Kidney (tissue), 14 donors: Measurements from ENCODE around the gene GPC6. TPM values are rescaled to one million over a fixed set of nuclear protein-coding genes. Genes with fewer than 3 reads are reported as not detected.

Source experiments
- DNase-seq, 5 donors: peaks; one replicate each; pipeline ENCODE4 v3.0.0-alpha.2; 2013 to 2020
- FAIRE-seq: peaks from 2 replicates; lab custom pipeline; 2012; peaks lifted over from hg19 to GRCh38; lab: Jason Lieb, UNC
- H3K27ac ChIP-seq, 2 donors: one replicate each; pipeline ENCODE4 v1.7.0; 2013; ENCODE audit warnings: low read depth in 2 of 2, low read length in 2 of 2, inconsistent platforms in 1 of 2
- H3K27me3 ChIP-seq: one replicate; pipeline ENCODE4 v1.7.1; 2013; ENCODE audit warnings: low read length, inconsistent platforms; ENCODE audit not compliant: control insufficient read depth, insufficient read depth
- H3K36me3 ChIP-seq, 3 donors: one replicate each; pipeline versions ENCODE4 v1.7.0 to v1.7.1; 2013; ENCODE audit warnings: low read length in 3 of 3, control low read depth in 1 of 3, inconsistent platforms in 1 of 3; ENCODE audit not compliant: insufficient read depth in 3 of 3, control insufficient read depth in 2 of 3
- H3K4me1 ChIP-seq, 3 donors: one replicate each; pipeline versions ENCODE4 v1.7.0 to v1.7.1; 2013; ENCODE audit warnings: low read length in 3 of 3, inconsistent platforms in 1 of 3, low read depth in 1 of 3; ENCODE audit not compliant: control insufficient read depth in 2 of 3, insufficient read depth in 2 of 3
- H3K4me3 ChIP-seq, 3 donors: one replicate each; pipeline versions ENCODE4 v1.7.0 to v1.8.1; 2013; ENCODE audit warnings: low read length in 3 of 3, control low read depth in 1 of 3, inconsistent platforms in 1 of 3
- H3K9ac ChIP-seq, 3 donors: one replicate each; pipeline versions ENCODE4 v1.7.0 to v1.7.1; 2013; ENCODE audit warnings: low read length in 3 of 3, control low read depth in 1 of 3, inconsistent platforms in 1 of 3
- H3K9me3 ChIP-seq, 3 donors: one replicate each; pipeline versions ENCODE4 v1.7.0 to v1.7.1; 2013; ENCODE audit warnings: low read length in 3 of 3, control low read depth in 1 of 3, inconsistent platforms in 1 of 3; ENCODE audit not compliant: control insufficient read depth in 2 of 3, insufficient read depth in 1 of 3
- intact Hi-C: fragments of 100-400 bp; cut with DNase I; formaldehyde crosslinking; loops from one replicate; pipeline ENCODE4 v1.11.1; 2022
- polyA plus RNA-seq: library from polyadenylated mRNA; stranded (reverse); fragments of 350-450 nt; fragmentation: Illumina TruSeq; extraction: RNeasy Lipid Tissue Mini Kit (QIAGEN cat#74804); gene quantifications from one replicate; pipeline ENCODE4 v1.2.3, GENCODE V29; 2014; ENCODE audit warnings: low read depth, low replicate concordance; ENCODE audit not compliant: insufficient read depth
- total RNA-seq: library from RNA; stranded (reverse); fragmentation: NEBNext Ultra II Directional; extraction: Animal tissue kit (Norgen Biotek cat#: 25700); gene quantifications from one replicate; pipeline ENCODE4 v1.2.1, GENCODE V29; 2021
- TF ChIP-seq, protein P1 (sequence below): IDR thresholded peaks from 3 replicates; pipeline ENCODE4 v1.5.1; 2012; ENCODE audit warnings: mild to moderate bottlenecking, moderate library complexity, borderline replicate concordance; ENCODE audit not compliant: insufficient read depth; ENCODE audit errors: extremely low read depth
- donor health status: control.
- donor health status: control.
- donor health status: control.
- donor health status: control.
- donor health status: control.
- donor health status: DM: yes; HTN: yes; CAD: no.
- donor health status: Normal renal cell carcinoma (clear cell type).

Gene GPC6
- total and polyA plus RNA-seq, 2 donors from 2014 or later: 6.2 to 15.5 TPM

DNA sequence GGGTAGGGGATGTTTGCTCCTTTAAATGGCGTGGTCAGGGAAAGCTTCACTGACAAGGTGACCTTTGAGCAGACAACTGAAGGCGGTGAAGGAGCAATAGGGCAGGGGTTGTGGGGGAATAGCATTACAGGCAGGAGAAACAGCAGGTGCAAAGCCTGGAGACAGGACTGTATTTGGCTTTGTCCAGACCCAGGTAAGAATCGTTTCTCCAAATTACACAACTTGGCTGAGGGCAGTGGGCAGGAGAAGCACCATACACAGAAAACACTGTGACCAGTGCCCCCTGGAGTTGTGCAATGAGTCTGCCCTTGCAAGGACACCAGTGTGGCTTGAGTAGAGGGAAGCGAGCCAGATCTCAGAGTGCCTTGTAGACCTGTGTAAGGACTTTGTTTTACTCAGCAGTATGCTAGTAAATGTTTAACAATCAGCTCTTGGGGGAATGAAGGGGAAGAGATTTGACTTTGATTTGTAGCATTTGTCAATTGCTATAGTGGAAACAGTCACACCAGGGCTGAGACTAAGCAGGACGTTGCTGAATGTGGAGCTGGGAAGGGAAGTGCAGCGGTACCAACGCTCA, 892.8 kb downstream of the GPC6 start:
- no peaks in the 10 kb centered on the region for H3K27me3 ChIP-seq
- TF ChIP-seq, protein P1, sequence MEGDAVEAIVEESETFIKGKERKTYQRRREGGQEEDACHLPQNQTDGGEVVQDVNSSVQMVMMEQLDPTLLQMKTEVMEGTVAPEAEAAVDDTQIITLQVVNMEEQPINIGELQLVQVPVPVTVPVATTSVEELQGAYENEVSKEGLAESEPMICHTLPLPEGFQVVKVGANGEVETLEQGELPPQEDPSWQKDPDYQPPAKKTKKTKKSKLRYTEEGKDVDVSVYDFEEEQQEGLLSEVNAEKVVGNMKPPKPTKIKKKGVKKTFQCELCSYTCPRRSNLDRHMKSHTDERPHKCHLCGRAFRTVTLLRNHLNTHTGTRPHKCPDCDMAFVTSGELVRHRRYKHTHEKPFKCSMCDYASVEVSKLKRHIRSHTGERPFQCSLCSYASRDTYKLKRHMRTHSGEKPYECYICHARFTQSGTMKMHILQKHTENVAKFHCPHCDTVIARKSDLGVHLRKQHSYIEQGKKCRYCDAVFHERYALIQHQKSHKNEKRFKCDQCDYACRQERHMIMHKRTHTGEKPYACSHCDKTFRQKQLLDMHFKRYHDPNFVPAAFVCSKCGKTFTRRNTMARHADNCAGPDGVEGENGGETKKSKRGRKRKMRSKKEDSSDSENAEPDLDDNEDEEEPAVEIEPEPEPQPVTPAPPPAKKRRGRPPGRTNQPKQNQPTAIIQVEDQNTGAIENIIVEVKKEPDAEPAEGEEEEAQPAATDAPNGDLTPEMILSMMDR: peak; percentile 29
- no peaks in the 10 kb centered on the region for H3K36me3 ChIP-seq
- H3K9me3 ChIP-seq: no peaks in the 10 kb centered on the region
- intact Hi-C loops: no loop called here
- peak overlapping the region in 1 of 3 donors; percentile 9 for H3K9ac ChIP-seq
- DNase-seq (peak in 4 of 5 donors; percentile 38 to 74 (median 64)), FAIRE-seq (peak; percentile 62)
- peak overlapping the region in 2 of 3 donors; percentile 47 to 55 for H3K4me3 ChIP-seq
- H3K4me1 ChIP-seq: peaks cover 3 to 9% (median 7%) of the 10 kb centered on the region in 3 donors
- peak overlapping the region; percentile 91 to 95 for H3K27ac ChIP-seq

DNA sequence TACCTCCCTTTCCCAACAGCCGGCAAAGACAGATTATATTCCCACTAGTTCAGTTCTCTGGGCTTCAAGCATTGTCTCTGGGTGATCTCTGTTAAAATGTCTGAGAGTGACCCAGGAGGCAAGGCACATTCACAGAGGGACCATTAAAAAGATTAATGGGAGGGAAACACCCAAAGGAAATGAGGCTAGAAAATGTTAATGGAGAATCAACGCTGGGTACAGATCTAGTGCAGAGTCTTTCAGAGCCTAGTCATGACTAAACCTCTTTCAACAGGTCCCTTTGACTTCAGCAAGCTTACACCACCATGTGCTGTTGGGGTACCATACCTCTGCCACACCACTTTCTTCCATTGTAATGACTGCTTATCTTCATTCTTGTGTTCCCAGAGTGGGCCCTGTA, 894.3 kb downstream of the GPC6 start:
- intact Hi-C loops: no loop called here
- Histone ChIP-seq H3K9ac (no peak overlapping the region), H3K27ac (peak overlapping the region in 1 of 2 donors; percentile 23), H3K4me1 (peaks cover 3 to 9% (median 7%) of the 10 kb centered on the region in 3 donors), H3K36me3 (no peaks in the 10 kb centered on the region), H3K4me3 (peak overlapping the region in 1 of 3 donors; percentile 36), H3K27me3 (no peaks in the 10 kb centered on the region), H3K9me3 (no peaks in the 10 kb centered on the region)
- TF ChIP-seq, protein P1: no peak
- FAIRE-seq (no peak), DNase-seq (peak in 2 of 5 donors; percentile 45 to 54)

DNA sequence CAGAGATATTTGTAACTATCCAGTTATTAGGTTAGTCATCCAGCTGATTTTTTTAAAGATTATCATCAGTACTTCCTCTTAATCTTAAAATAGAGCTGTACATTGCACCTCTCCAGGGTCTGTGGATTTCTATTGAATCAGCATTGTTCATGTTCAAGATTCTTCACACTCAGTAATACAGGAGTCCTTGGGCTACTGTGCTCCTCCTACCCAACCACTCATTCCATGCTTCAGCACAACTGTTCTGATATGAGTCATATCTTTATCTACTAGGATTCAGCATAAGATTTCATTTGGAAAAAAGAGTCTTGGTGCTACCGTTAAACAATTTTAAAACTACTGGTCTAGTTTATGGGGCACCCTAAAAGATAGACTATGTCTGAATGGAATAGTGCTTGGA, 895.1 kb downstream of the GPC6 start:
- Histone ChIP-seq H3K9ac (no peak overlapping the region), H3K4me1 (peaks cover 3 to 9% (median 7%) of the 10 kb centered on the region in 3 donors), H3K9me3 (no peaks in the 10 kb centered on the region), H3K36me3 (no peaks in the 10 kb centered on the region), H3K4me3 (no peak overlapping the region), H3K27ac (no peak overlapping the region), H3K27me3 (no peaks in the 10 kb centered on the region)
- TF ChIP-seq, protein P1: no peak
- intact Hi-C loops: no loop called here
- DNase-seq (no peak), FAIRE-seq (no peak)
